Memory B cell (primary cell): ENCODE data around the gene ERCC6L.
"Not testable (repeated sequence)": the region's sequence is repeated elsewhere in the genome, so short reads cannot be mapped to it uniquely, and the experiment has no call there.

Experiments
- ATAC-seq: fragments of 150-1000 bp; cut with Tn5 transposase; 2 replicates; pipeline ENCODE4 v1.10.0; 2021; ENCODE audit warnings: low read depth, mild to moderate bottlenecking, moderate library complexity
- DNase-seq, 2 donors: peaks; one replicate each; pipeline ENCODE4 v3.0.0; 2022; ENCODE audit warnings: low spot score in 2 of 2
- H3K27ac Mint-ChIP-seq: one replicate; pipeline ENCODE4 v1.8.0; 2022; ENCODE audit warnings: mild to moderate bottlenecking, moderate library complexity, mixed read lengths
- H3K27me3 Mint-ChIP-seq: one replicate; pipeline ENCODE4 v1.8.0; 2022; ENCODE audit warnings: mixed read lengths
- H3K36me3 Mint-ChIP-seq: one replicate; pipeline ENCODE4 v1.8.0; 2022; ENCODE audit warnings: mild to moderate bottlenecking, mixed read lengths
- H3K4me1 Mint-ChIP-seq: one replicate; pipeline ENCODE4 v1.8.0; 2022; ENCODE audit warnings: mixed read lengths
- H3K4me3 Mint-ChIP-seq: one replicate; pipeline ENCODE4 v1.8.0; 2022; ENCODE audit warnings: mild to moderate bottlenecking, moderate library complexity, mixed read lengths
- H3K9me3 Mint-ChIP-seq: one replicate; pipeline ENCODE4 v1.8.0; 2022; ENCODE audit warnings: mixed read lengths

ERCC6L gene

GRCh38 chrX:72262077-72262476 is 23.2 kb upstream of the ERCC6L start:
- ATAC-seq, result no peak
- Mint-ChIP-seq H3K36me3 (peaks cover 3% of the 10 kb centered on the region), H3K4me1 (no peaks in the 10 kb centered on the region), H3K9me3 (peaks cover 2% of the 10 kb centered on the region), H3K4me3 (no peak overlapping the region), H3K27ac (no peak overlapping the region), H3K27me3 (no peaks in the 10 kb centered on the region)
- no peak for DNase-seq

DNA sequence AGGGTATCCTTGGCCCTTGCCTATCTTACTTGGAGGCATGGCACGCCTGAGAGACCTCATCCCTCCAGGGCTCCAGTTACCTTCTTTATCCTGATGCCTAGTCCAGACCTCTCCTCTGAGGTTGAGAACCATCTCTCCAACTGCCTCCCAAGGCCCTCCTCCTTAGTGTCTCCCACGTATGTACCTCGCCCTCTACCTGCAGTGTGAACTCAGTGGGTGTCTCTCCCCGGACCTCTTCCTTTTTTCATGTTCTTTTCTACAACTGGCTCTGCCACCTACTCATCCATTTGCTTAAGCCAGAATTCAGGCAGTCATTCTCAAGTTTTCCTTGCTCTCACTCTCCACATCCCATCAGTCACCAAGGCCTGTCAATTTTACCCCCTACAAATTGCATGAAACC is 21.6 kb upstream of the ERCC6L start:
- Mint-ChIP-seq H3K4me3 (no peak overlapping the region), H3K4me1 (no peaks in the 10 kb centered on the region), H3K27ac (no peak overlapping the region), H3K9me3 (peaks cover 2% of the 10 kb centered on the region), H3K36me3 (peaks cover 3% of the 10 kb centered on the region), H3K27me3 (peaks cover 1% of the 10 kb centered on the region)
- DNase-seq (no peak), ATAC-seq (no peak)

DNA sequence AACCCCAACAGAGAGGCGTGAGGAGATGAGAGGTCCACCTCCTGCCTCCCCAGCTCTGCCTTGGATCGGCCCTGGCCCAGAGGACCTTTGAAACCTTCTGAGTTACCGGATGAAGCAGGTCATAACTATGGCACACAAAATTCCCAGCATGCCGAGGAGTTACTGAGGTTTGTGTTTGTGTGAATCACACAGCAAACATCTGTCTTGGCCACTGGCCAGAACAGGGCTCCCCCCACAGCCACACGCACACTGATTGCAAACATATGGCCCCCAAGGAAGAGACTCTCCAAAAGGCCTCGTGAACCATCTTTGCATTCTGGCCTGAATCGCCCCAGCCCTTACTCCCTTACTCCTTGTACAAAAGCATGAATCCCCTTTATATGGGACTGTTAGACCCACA is 19.3 kb upstream of the ERCC6L start:
- H3K4me1 Mint-ChIP-seq, result no peaks in the 10 kb centered on the region
- DNase-seq (no peak), ATAC-seq (no peak)
- no peak overlapping the region for H3K27ac Mint-ChIP-seq
- H3K27me3 Mint-ChIP-seq, result peaks cover 4% of the 10 kb centered on the region
- no peak overlapping the region for H3K4me3 Mint-ChIP-seq
- H3K9me3 Mint-ChIP-seq, result no peaks in the 10 kb centered on the region
- H3K36me3 Mint-ChIP-seq, result peaks cover 3% of the 10 kb centered on the region

- Mint-ChIP-seq H3K4me3 (no peak overlapping the region), H3K36me3 (peaks cover 3% of the 10 kb centered on the region), H3K4me1 (no peaks in the 10 kb centered on the region), H3K27ac (no peak overlapping the region), H3K9me3 (no peaks in the 10 kb centered on the region), H3K27me3 (peaks cover 7% of the 10 kb centered on the region)
- ATAC-seq (no peak), DNase-seq (no peak)
Observed at GRCh38 chrX:72255864-72256263, 17.0 kb upstream of the ERCC6L start.

DNA sequence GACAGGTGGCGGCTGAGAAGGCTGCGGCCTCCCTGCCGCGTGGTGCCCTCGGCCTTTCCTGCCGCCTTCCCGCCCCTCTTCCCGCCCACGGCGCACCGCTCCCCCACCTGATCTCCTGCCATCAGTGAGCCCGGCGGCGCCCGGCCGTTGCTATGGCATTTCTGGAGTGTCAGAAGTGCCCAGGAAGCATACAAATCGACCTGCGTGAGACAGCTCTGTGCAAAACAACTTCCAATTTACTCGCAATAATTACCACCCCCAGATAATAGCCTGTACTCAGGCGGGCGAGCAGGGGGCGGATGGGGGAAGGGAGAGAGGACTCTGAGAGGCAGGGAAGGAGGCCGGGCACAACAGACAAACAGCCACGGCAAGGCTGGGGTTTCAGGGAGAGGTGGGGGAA is 16.6 kb upstream of the ERCC6L start:
- Mint-ChIP-seq H3K36me3 (peaks cover 3% of the 10 kb centered on the region), H3K9me3 (no peaks in the 10 kb centered on the region), H3K4me3 (no peak overlapping the region), H3K4me1 (no peaks in the 10 kb centered on the region), H3K27me3 (peaks cover 7% of the 10 kb centered on the region), H3K27ac (no peak overlapping the region)
- DNase-seq, result no peak
- ATAC-seq, result no peak

DNA sequence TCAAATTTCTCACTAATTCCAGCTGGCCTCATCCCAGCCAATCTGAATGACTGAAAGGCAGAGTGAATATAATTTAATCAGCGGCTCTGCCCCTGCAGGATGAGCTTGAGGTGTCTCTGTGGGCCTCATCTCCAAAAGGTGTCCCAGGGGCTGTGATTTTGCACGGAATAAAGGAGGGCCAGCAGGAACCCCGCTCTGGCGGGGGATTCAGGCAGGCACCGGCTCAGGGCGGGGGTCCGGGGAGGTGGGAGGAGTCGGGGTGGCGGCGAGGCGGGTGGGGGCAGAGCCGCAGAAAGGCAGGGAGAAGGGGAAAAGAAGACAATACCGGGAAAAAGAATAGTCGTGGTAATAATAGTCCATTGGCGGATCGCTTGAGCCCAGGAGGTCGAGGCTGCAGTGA is 16.0 kb upstream of the ERCC6L start:
- H3K27me3 Mint-ChIP-seq, result peaks cover 7% of the 10 kb centered on the region
- no peaks in the 10 kb centered on the region for H3K4me1 Mint-ChIP-seq
- no peak overlapping the region for H3K27ac Mint-ChIP-seq
- DNase-seq, result no peak
- peaks cover 3% of the 10 kb centered on the region for H3K36me3 Mint-ChIP-seq
- ATAC-seq, result no peak
- H3K9me3 Mint-ChIP-seq, result no peaks in the 10 kb centered on the region
- H3K4me3 Mint-ChIP-seq, result no peak overlapping the region

- H3K9me3 Mint-ChIP-seq, result no peaks in the 10 kb centered on the region
- ATAC-seq (no peak), DNase-seq (no peak)
- peaks cover 7% of the 10 kb centered on the region for H3K27me3 Mint-ChIP-seq
- H3K27ac Mint-ChIP-seq, result no peak overlapping the region
- peaks cover 3% of the 10 kb centered on the region for H3K36me3 Mint-ChIP-seq
- no peak overlapping the region for H3K4me3 Mint-ChIP-seq
- no peaks in the 10 kb centered on the region for H3K4me1 Mint-ChIP-seq
Observed at GRCh38 chrX:72253686-72254085, 14.9 kb upstream of the ERCC6L start.

DNA sequence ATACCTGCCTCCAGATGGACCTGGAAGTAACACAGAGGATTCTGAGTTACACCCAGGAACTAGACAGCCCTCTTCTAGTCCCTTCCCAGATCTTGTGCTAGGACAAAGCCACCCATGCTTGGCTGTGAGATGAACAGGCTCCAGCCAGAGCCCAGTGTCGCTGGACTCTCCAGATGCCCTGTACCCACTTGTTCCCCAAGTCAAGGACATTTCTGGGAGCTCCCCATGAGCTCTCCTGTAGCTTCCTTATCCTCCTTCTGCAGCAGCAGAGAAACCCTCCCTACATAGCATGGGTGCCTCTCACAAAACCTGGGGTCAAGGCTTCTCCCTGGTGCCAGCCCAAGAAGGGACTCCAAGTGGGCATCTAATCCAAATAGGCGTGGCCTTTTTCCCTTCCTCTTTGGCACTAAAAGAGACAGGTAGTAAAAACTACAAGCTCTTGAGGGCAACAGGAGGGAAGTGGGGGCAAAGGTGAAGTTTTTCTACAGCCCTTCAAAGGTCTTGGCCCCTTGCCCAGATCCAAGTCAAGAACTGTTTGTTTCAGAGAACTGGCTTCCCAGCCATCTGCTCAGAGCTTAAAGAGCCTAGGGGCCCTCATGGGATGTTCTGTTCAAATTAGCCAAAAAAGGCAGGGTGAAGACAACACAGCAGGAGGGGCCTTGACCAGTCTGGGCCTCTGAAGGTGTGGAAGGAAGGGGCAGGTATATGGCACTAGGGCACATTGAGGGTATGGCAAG is 8.5 kb upstream of the ERCC6L start:
- Mint-ChIP-seq H3K4me3 (no peak overlapping the region), H3K27ac (no peak overlapping the region), H3K9me3 (no peaks in the 10 kb centered on the region), H3K4me1 (no peaks in the 10 kb centered on the region), H3K36me3 (no peaks in the 10 kb centered on the region), H3K27me3 (no peaks in the 10 kb centered on the region)
- ATAC-seq (no peak), DNase-seq (no peak)

- DNase-seq, result peak in 1 of 2 donors; percentile 29
- Mint-ChIP-seq H3K27ac (no peak overlapping the region), H3K27me3 (no peaks in the 10 kb centered on the region), H3K9me3 (no peaks in the 10 kb centered on the region), H3K4me1 (no peaks in the 10 kb centered on the region), H3K36me3 (no peaks in the 10 kb centered on the region), H3K4me3 (no peak overlapping the region)
- no peak for ATAC-seq
Observed at GRCh38 chrX:72245461-72246089, 6.7 kb upstream of the ERCC6L start.

DNA sequence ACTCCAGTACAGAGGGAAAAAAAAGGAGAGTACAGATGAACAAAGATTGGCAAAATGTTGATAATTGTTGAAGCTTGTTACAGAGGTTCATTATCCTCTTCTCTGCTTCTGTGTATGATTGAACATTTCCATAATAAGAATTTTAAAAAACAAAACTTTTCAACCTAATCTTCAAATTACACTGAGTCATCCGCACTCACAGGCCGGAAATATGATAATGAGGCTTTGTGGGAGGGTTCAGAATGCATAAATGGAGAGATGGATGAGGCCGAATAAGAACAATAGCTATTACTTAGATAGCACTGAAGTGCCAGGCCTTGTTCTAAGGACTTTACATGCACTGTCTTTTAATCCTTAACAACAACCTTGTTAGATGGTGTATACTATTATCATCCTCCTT is 4.6 kb upstream of the ERCC6L start:
- Mint-ChIP-seq H3K27me3 (no peaks in the 10 kb centered on the region), H3K4me3 (no peak overlapping the region), H3K9me3 (no peaks in the 10 kb centered on the region), H3K36me3 (no peaks in the 10 kb centered on the region), H3K27ac (no peak overlapping the region), H3K4me1 (no peaks in the 10 kb centered on the region)
- no peak for DNase-seq
- no peak for ATAC-seq

GRCh38 chrX:72240976-72241375 is 2.1 kb upstream of the ERCC6L start:
- Mint-ChIP-seq H3K36me3 (no peaks in the 10 kb centered on the region), H3K9me3 (no peaks in the 10 kb centered on the region), H3K4me3 (no peak overlapping the region), H3K4me1 (peaks cover 3% of the 10 kb centered on the region), H3K27me3 (no peaks in the 10 kb centered on the region), H3K27ac (no peak overlapping the region)
- DNase-seq, result no peak
- no peak for ATAC-seq

DNA sequence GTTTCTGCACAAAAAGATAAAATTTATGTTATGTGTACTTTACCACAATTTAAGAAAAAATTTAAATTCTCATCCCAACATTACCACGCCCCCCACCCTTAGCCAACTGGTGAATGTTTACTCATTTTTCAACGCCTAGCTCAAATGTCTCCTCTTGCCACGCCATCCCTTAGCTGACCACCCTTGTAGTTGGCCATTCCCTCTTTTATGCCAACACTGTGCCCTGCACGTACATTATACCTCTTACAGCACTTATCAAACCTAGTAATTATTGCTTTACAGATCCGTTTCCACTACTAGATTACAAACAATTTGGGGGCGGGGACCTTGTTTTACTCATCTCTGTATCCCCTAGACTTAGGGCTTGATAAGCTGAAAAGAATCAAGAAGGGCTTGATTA is 644 bp downstream of the ERCC6L start:
- H3K9me3 Mint-ChIP-seq, result no peaks in the 10 kb centered on the region
- no peaks in the 10 kb centered on the region for H3K36me3 Mint-ChIP-seq
- no peaks in the 10 kb centered on the region for H3K27me3 Mint-ChIP-seq
- H3K4me3 Mint-ChIP-seq, result peak overlapping the region; percentile 73
- peaks cover 3% of the 10 kb centered on the region for H3K4me1 Mint-ChIP-seq
- DNase-seq (no peak), ATAC-seq (no peak)
- H3K27ac Mint-ChIP-seq, result no peak overlapping the region

DNA sequence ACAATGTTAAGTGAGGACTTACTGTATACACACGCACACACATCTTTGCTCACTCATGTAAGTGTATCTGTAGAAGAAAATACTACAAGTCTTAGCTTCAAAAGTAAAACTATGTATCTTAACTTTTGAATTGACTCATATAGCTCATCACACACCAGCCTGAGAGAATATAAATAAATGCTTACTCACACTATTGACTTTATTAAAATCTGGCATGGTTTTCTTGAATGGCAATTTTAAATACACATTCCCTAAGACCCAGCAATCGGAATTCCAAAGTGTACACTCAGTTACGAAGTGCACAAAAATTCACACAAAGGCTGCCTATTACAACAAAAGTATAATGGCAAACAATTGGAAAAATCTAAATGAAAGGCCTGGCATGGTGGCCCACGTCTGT is 2.0 kb downstream of the ERCC6L start:
- H3K27me3 Mint-ChIP-seq, result no peaks in the 10 kb centered on the region

DNA sequence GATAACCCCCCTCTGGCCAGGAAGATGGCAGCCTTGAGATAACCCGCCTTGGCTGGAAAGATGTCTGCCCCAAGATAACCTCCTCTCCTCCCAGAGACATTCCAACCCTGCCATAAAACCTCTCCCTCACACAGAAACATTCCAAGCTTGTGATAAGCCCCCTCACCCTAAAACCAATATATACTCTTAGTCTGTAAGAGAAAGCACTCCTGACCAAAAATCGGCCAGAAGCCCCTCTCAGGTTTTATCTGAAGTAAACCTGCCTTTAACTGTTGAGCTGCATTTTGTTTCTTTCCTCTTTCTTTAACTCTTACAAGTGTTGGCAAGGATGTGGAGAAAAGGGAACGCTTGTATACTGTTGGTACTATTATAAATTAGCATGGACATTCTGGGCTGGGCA is 8.5 kb downstream of the ERCC6L start:
- ATAC-seq (no peak), DNase-seq (no peak)
- H3K27ac Mint-ChIP-seq, result no peak overlapping the region
- no peak overlapping the region for H3K4me3 Mint-ChIP-seq
- H3K27me3 Mint-ChIP-seq, result no peaks in the 10 kb centered on the region
- peaks cover 5% of the 10 kb centered on the region for H3K36me3 Mint-ChIP-seq
- no peaks in the 10 kb centered on the region for H3K9me3 Mint-ChIP-seq
- H3K4me1 Mint-ChIP-seq, result no peaks in the 10 kb centered on the region

More for the DNA sequence above, 2.0 kb downstream of the ERCC6L start:
- Mint-ChIP-seq H3K4me3 (no peak overlapping the region), H3K9me3 (no peaks in the 10 kb centered on the region), H3K4me1 (peaks cover 3% of the 10 kb centered on the region), H3K27ac (no peak overlapping the region), H3K36me3 (no peaks in the 10 kb centered on the region)
- DNase-seq, result no peak
- ATAC-seq, result no peak

DNA sequence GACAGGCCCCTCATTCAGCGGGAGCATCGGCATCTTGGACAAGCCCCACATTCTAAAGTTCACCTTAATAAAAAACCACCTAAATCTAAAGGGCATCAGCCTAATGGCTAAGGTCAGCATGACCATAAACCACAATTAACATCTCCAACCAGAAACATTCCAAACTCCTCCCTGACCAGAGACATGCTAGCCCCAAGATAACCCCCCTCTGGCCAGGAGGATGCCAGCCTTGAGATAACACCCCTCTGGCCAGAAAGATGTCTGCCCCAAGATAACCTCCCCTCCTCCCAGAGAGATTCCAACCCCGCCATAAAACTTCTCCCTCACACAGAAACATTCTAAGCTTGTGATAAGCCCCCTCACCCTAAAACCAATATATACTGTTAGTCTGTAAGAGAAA is 18.5 kb downstream of the ERCC6L start:
- not testable (repeated sequence) for DNase-seq, H3K27me3 Mint-ChIP-seq, ATAC-seq, H3K4me3 Mint-ChIP-seq, H3K9me3 Mint-ChIP-seq, H3K4me1 Mint-ChIP-seq, H3K27ac Mint-ChIP-seq
- peaks cover 10% of the 10 kb centered on the region for H3K36me3 Mint-ChIP-seq
